H1 (cell line): Measurements from ENCODE around the gene KLHL5. TPM values are rescaled to one million over a fixed set of nuclear protein-coding genes. Genes with fewer than 3 reads are reported as not detected.
"Not testable (repeated sequence)": the region's sequence is repeated elsewhere in the genome, so short reads cannot be mapped to it uniquely, and the experiment has no call there.

ENCODE experiments used
- CTCF ChIA-PET: fragments of 300-600 bp; sonication (Branson Sonifier 250); formaldehyde crosslinking; loops from one replicate; lab custom pipeline; 2021; ENCODE audit not compliant: partially characterized antibody; lab: Charles Lee
- POLR2A ChIA-PET: fragments of 300-600 bp; sonication (Branson Sonifier 250); formaldehyde crosslinking; loops from one replicate; lab custom pipeline; 2021; ENCODE audit warnings: inconsistent platforms; ENCODE audit not compliant: partially characterized antibody; lab: Charles Lee
- DNase-seq, 2 experiments: peaks; one replicate each; pipeline versions ENCODE4 v3.0.0 to v3.0.0-alpha.2; 2010 to 2022; ENCODE audit warnings: low spot score in 2 of 2, low read depth in 1 of 2, mixed read lengths in 1 of 2
- FAIRE-seq: peaks from 2 replicates; lab custom pipeline; 2011; peaks lifted over from hg19 to GRCh38; lab: Jason Lieb, UNC
- H2AFZ ChIP-seq: 2 replicates; pipeline ENCODE4 v1.8.1; 2012; ENCODE audit warnings: low read length, inconsistent platforms
- H2AK5ac ChIP-seq: 2 replicates; pipeline ENCODE4 v1.6.1; 2013; ENCODE audit warnings: low read depth, low read length
- H2BK120ac ChIP-seq: replicated peaks from 2 replicates; pipeline ENCODE3; 2013; ENCODE audit warnings: low read depth, low read length, inconsistent platforms
- H2BK12ac ChIP-seq: 2 replicates; pipeline ENCODE4 v1.6.1; 2013; ENCODE audit warnings: low read depth, low read length
- H2BK15ac ChIP-seq: 2 replicates; pipeline ENCODE4 v1.6.1; 2013; ENCODE audit warnings: low read length
- H2BK20ac ChIP-seq: 2 replicates; pipeline ENCODE4 v1.6.1; 2013; ENCODE audit warnings: low read length
- H2BK5ac ChIP-seq: 2 replicates; pipeline ENCODE4 v1.6.1; 2013; ENCODE audit warnings: low read depth, low read length
- H3K14ac ChIP-seq: 2 replicates; pipeline ENCODE4 v1.6.1; 2013; ENCODE audit warnings: inconsistent platforms; ENCODE audit not compliant: insufficient read length
- H3K18ac ChIP-seq: 2 replicates; pipeline ENCODE4 v1.6.1; 2013; ENCODE audit warnings: low read length; ENCODE audit errors: extremely low read depth
- H3K23ac ChIP-seq: 2 replicates; pipeline ENCODE4 v1.6.1; 2013; ENCODE audit warnings: inconsistent platforms; ENCODE audit not compliant: insufficient read length
- H3K23me2 ChIP-seq: 2 replicates; pipeline ENCODE4 v1.6.1; 2013; ENCODE audit warnings: low read depth, low read length
- H3K27ac ChIP-seq: 2 replicates; pipeline ENCODE4 v1.6.1; 2011; ENCODE audit warnings: low read depth, low read length, inconsistent platforms
- H3K27me3 ChIP-seq, 4 experiments: replicated peaks in 1 of 4; 1 replicate in 1 of 4; 2 replicates in 3 of 4; pipeline versions ENCODE4 v1.6.1 to v1.8.1; 2011 to 2013; ENCODE audit warnings: low read length in 3 of 4, mild to moderate bottlenecking in 3 of 4, inconsistent platforms in 2 of 4, mixed read lengths in 2 of 4, moderate library complexity in 1 of 4; ENCODE audit not compliant: control insufficient read depth in 3 of 4, insufficient read depth in 3 of 4; ENCODE audit errors: extremely low read depth in 1 of 4
- H3K36me3 ChIP-seq, 4 experiments: 2 replicates each; pipeline versions ENCODE4 v1.6.1 to v1.8.1; 2011 to 2013; ENCODE audit warnings: mild to moderate bottlenecking in 4 of 4, low read length in 3 of 4, moderate library complexity in 2 of 4, control low read depth in 1 of 4, inconsistent platforms in 1 of 4; ENCODE audit not compliant: insufficient read depth in 4 of 4, control insufficient read depth in 2 of 4
- H3K4ac ChIP-seq: replicated peaks from 2 replicates; pipeline ENCODE3; 2013; ENCODE audit warnings: low read length, low read depth, mixed read lengths, inconsistent platforms; ENCODE audit not compliant: insufficient read length
- H3K4me1 ChIP-seq, 4 experiments: replicated peaks in 1 of 4; 1 replicate in 1 of 4; 2 replicates in 3 of 4; pipeline versions ENCODE4 v1.6.1 to v1.8.1; 2011 to 2013; ENCODE audit warnings: low read length in 3 of 4, inconsistent platforms in 2 of 4, mixed read lengths in 1 of 4; ENCODE audit not compliant: insufficient read depth in 4 of 4, control insufficient read depth in 3 of 4
- H3K4me2 ChIP-seq, 2 experiments: 2 replicates each; pipeline versions ENCODE4 v1.6.1 to v1.8.1; 2011 to 2013; ENCODE audit warnings: low read depth in 2 of 2, low read length in 2 of 2, control low read depth in 1 of 2, inconsistent platforms in 1 of 2, mild to moderate bottlenecking in 1 of 2; ENCODE audit not compliant: insufficient read depth in 1 of 2
- H3K4me3 ChIP-seq, 4 experiments: fragments of 200-600, 300-600 bp in 1 of 4; sonication (generic), shearing (Covaris generic), sonication (Bioruptor Twin) in 1 of 4; 2 replicates each; pipeline versions ENCODE4 v1.5.1 to v1.8.1; 2011 to 2016; ENCODE audit warnings: low read length in 4 of 4, low read depth in 3 of 4, control low read depth in 2 of 4, inconsistent platforms in 2 of 4, mild to moderate bottlenecking in 2 of 4, mixed read lengths in 1 of 4, moderate library complexity in 1 of 4; ENCODE audit not compliant: insufficient read depth in 2 of 4; ENCODE audit errors: extremely low read depth in 1 of 4
- H3K56ac ChIP-seq: replicated peaks from 2 replicates; pipeline ENCODE3; 2013; ENCODE audit warnings: low read depth, mild to moderate bottlenecking, mixed read lengths, low read length, inconsistent platforms; ENCODE audit not compliant: insufficient read length
- H3K79me1 ChIP-seq: 2 replicates; pipeline ENCODE4 v1.6.1; 2013; ENCODE audit warnings: low read depth, low read length, control low read depth
- H3K79me2 ChIP-seq, 2 experiments: 2 replicates each; pipeline versions ENCODE4 v1.6.1 to v1.8.1; 2012 to 2013; ENCODE audit warnings: low read length in 2 of 2, mild to moderate bottlenecking in 2 of 2, inconsistent platforms in 1 of 2; ENCODE audit not compliant: insufficient read depth in 2 of 2, control insufficient read depth in 1 of 2
- H3K9ac ChIP-seq, 4 experiments: replicated peaks in 1 of 4; 1 replicate in 1 of 4; 2 replicates in 3 of 4; pipeline versions ENCODE4 v1.6.1 to v1.8.1; 2011 to 2013; ENCODE audit warnings: low read depth in 3 of 4, low read length in 3 of 4, control low read depth in 2 of 4, mild to moderate bottlenecking in 2 of 4, moderate library complexity in 2 of 4, inconsistent platforms in 1 of 4; ENCODE audit errors: extremely low read depth in 1 of 4
- H3K9me3 ChIP-seq, 2 experiments: 2 replicates each; pipeline versions ENCODE4 v1.6.1 to v1.8.1; 2012 to 2013; ENCODE audit warnings: mild to moderate bottlenecking in 2 of 2, moderate library complexity in 2 of 2, control low read depth in 1 of 2, inconsistent platforms in 1 of 2, low read depth in 1 of 2, low read length in 1 of 2, mixed read lengths in 1 of 2; ENCODE audit not compliant: insufficient read depth in 2 of 2
- H4K20me1 ChIP-seq, 2 experiments: replicated peaks in 1 of 2; 2 replicates each; pipeline versions ENCODE3 to v1.8.1; 2011 to 2013; ENCODE audit warnings: inconsistent platforms in 2 of 2, low read length in 2 of 2, mild to moderate bottlenecking in 1 of 2; ENCODE audit not compliant: insufficient read depth in 2 of 2, control insufficient read depth in 1 of 2
- H4K5ac ChIP-seq: 2 replicates; pipeline ENCODE4 v1.6.1; 2013; ENCODE audit warnings: low read length, low read depth, mixed read lengths, inconsistent platforms; ENCODE audit not compliant: insufficient read length
- H4K8ac ChIP-seq: 2 replicates; pipeline ENCODE4 v1.8.0; 2013; ENCODE audit warnings: mild to moderate bottlenecking, moderate library complexity, low read length, inconsistent platforms; ENCODE audit not compliant: insufficient read depth; ENCODE audit errors: extremely low read depth
- H4K91ac ChIP-seq: replicated peaks from 2 replicates; pipeline ENCODE3; 2013; ENCODE audit warnings: low read length, mixed read lengths, inconsistent platforms; ENCODE audit not compliant: insufficient read length
- WGBS, 2 experiments: shearing (Covaris generic) in 1 of 2; methylation state at CpG; one replicate each; pipeline versions ENCODE4 v1.1.6 to v1.1.7; 2013 to 2015; ENCODE audit warnings: low lambda C conversion rate in 2 of 2, mixed read lengths in 2 of 2, inconsistent platforms in 1 of 2, low coverage in 1 of 2, missing lambda C conversion rate in 1 of 2; ENCODE audit not compliant: insufficient replicate concordance in 2 of 2, insufficient coverage in 1 of 2, insufficient read length in 1 of 2; ENCODE audit errors: extremely low coverage in 1 of 2, missing lambda C conversion rate in 1 of 2; 5-methylcytosine and 5-hydroxymethylcytosine counted together
- polyA plus RNA-seq, 7 experiments: library from polyadenylated mRNA; depleted of rRNA in 3 of 7; stranded (reverse) in 5 of 7; unstranded in 2 of 7; fragments of >200 nt in 5 of 7; fragments of 200-250 nt in 2 of 7; gene quantifications; 1 replicate in 5 of 7; 2 replicates in 1 of 7; 4 replicates in 1 of 7; pipeline versions ENCODE4 v1.2.1 to v1.2.3, GENCODE V29; 2011 to 2013; ENCODE audit warnings: missing spikeins in 2 of 7, mixed read lengths in 2 of 7
- total RNA-seq: library from RNA; stranded (reverse); fragmentation: NEBNext Ultra II Directional; extraction: Animal tissue kit (Norgen Biotek cat#: 25700); gene quantifications from 2 replicates; pipeline ENCODE4 v1.2.1, GENCODE V29; 2021

KLHL5 gene
- total and polyA plus RNA-seq, 2 of the 8 experiments (the other 6 are each of a cell fraction or from before 2014, with no cell fraction given), result 13.0 to 23.6 TPM

DNA sequence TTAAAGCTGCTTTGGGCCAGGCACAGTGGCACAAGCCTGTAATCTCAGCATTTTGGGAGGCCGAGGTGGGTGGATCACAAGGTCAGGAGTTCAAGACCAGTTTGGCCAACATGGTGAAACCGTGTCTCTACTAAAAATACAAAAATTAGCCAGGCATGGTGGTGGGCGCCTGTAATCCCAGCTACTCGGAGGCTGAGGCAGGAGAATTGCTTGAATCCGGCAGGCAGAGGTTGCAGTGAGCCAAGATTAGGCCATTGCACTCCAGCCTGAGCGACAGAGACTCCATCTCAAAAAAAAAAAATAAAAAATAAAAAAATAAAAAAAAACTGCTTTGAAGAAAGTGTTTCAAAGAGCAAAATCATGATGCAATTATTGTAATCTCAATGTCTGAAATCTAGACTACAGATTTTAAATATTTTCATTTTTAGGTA is 30.4 kb upstream of the KLHL5 start:
- H3K27me3 ChIP-seq, H3K36me3 ChIP-seq, H2AFZ ChIP-seq, H3K79me2 ChIP-seq, H2BK15ac ChIP-seq, H3K23ac ChIP-seq, H3K23me2 ChIP-seq, H3K9ac ChIP-seq, H3K79me1 ChIP-seq, H4K91ac ChIP-seq, H3K4me1 ChIP-seq, H3K18ac ChIP-seq, H3K9me3 ChIP-seq, FAIRE-seq, H2BK5ac ChIP-seq, H3K56ac ChIP-seq, DNase-seq, H3K4me3 ChIP-seq, H2BK12ac ChIP-seq, CTCF ChIA-PET, H3K14ac ChIP-seq, H3K4ac ChIP-seq, H3K27ac ChIP-seq, H4K8ac ChIP-seq, H2AK5ac ChIP-seq, H3K4me2 ChIP-seq, H2BK120ac ChIP-seq, H4K5ac ChIP-seq, POLR2A ChIA-PET, H2BK20ac ChIP-seq, H4K20me1 ChIP-seq: not testable (repeated sequence)
- WGBS, 2 experiments, result 75% methylated on average over 6 of the region's 6 CpGs; no CpG with 5 or more reads in 1 of the 2 experiments
